ENCODE measurements around the gene ARSK.
"Not testable (repeated sequence)": the region's sequence is repeated elsewhere in the genome, so short reads cannot be mapped to it uniquely, and the experiment has no call there.

Gene ARSK

DNA sequence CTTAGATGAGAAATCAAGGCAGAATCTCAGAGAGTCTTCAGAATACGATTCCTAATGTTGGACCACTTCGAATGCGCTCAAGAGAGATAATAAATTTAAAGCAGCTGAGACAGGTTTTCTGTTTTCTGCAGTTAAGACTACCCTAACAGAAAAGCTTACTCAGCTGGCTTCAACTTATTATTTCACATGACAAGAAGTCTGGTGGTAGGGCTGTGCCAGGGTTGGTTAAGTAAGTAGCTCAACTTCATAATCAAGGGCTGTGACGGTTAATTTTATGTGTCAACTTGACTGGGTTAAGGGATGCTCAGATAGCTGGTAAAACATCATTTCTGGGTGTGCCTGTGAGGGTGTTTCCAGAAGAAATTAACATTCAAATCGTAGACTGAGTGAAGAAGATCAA, 68.8 kb downstream of the ARSK start:
- FAIRE-seq = no peak

DNA sequence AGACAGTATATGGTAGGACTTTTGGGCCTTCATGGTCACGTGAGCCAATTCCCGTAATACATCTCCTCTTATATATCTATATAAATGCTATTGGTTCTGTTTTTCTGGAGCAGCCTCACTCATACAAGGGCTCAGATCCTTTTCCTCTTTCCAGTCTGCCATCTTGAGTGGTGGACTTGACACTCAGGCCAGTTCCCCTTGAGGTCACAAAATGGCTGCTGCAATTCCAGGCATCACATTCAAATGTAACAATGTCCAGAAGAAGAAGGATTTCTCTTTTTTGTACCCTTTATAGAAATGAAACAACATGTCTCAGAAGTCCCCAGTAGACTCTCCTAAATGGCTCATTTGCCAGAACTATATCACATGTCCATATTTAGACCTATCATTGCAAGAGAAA, 69.5 kb downstream of the ARSK start:
- no peak for FAIRE-seq

DNA sequence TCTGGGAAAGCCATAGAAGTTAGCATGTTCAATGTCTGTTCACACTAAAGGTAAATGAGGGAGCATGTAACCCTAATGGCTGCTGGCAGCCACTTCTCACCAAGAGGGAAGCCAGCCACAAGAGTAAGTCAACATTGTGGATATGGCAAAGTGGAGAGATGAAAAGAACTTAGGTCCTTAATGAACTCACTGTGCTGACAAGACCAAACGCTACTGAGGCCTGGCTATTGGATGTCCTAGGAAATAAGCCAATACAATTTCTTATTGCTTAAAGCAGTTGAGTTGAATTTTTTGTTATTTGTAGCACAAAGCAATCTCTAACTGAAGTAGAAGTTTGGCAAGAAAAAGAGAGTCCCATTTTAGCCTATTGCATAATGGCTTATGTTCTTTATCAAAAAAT, 71.8 kb downstream of the ARSK start:
- no peak for FAIRE-seq

DNA sequence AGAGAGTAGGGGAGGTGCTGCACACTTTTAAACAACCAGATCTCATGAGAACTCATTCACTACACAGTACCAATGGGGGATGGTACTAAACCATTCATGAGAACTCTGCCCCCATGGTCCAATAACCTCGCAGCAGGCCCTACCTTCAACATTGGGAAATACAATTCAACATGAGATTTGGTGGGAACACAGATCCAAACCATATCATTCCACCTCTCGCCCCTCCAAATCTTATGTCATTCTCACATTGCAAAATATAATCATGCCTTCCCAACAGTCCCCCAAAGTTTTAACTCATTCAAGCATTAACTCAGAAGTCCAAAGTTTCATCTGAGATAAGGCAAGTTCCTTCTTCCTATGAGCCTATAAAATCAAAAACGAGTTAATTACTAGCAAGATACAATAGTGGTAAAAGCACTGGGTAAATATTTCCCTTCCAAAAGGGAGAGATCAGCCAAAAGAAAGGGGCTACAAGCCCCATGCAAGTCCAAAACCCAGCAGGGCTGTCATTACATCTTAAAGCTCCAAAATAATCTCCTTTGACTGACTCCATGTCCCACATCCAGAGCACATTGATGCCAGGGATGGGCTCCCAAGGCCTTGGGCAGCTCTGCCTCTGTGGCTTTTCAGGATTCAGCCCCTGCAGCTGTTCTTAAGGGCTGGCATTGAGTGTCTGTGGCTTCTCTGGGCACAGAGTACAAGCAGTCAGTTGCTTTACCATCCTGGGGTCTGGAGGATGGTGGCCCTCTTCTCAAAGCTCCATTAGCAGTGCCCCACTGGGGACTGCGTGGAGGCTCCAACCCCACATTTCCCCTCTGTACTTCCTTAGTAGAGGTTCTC, 73.3 kb downstream of the ARSK start:
- no peak for FAIRE-seq

DNA sequence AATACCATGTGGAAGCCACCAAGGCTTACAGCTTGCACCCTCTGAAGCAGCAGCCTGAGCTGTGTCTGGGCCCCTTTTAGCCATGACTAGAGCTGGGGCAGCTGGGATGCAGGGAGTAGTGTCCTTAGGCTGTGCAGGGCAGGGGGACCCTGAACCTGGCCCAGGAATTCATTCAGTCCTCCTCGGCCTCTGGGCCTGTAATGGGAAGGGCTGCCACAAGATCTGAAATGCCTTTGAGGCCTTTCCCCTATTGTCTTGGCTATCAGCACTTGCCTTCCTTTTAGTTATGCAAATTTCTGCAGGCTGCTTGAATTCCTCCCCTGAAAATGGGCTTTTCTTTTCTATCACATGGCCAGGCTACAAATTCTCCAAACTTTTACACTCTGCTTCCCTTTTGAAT, 74.0 kb downstream of the ARSK start:
- no peak for FAIRE-seq

DNA sequence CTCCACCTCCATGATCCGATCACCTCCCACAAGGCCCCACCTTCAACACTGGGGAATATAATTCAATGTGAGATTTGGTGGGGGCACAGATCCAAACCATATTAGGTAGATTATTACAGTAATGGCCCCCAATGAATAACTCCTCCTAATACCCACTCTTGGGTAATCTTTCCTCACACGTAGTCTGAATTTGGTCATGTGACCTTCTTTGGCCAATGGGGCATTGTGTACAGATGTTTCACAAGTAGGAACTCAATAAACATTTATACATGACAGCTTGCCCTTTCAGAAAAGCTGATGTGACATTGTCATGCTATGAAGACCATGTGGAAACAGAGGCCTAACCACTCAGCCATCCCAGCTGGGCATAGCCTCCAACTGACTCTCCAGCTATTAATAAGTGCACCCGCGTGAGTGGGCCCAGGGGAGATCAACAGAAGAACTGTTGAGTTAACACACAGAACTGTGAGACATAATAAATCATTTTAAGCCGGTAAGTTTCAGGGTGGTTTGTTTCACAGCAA, 75.6 kb downstream of the ARSK start:
- FAIRE-seq = no peak

DNA sequence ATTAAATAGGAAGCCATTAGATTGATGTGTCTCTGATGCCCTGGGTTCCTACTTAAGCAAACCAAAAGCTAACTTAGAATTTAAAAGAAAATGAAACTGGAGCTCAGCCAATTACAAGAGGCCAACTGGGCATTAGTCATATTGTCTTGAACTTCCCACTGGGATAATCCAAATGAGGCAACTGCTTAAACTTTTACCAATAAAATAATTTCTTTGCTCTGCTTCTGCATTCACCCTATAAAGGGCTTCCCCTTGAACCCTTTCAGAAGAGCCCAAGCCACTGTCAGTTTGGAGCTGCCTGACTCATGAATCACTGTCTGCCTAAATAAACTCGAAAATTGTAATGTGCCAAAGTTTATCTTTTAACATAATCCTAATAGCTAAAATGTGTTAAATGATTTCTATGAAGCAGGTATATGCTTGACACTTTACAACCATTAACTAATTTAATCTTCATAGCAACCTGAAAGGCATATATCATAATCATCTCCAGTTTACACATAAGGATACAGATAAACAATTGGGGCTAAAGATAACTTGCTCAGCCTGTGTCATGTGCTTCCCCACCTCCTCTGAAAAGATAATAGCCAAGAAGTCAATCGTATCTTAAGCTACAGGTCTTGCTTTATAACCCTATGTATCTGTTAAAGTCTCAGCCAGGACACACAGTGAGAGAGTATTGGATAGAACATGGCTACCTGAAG, 76.5 kb downstream of the ARSK start:
- no peak for FAIRE-seq

DNA sequence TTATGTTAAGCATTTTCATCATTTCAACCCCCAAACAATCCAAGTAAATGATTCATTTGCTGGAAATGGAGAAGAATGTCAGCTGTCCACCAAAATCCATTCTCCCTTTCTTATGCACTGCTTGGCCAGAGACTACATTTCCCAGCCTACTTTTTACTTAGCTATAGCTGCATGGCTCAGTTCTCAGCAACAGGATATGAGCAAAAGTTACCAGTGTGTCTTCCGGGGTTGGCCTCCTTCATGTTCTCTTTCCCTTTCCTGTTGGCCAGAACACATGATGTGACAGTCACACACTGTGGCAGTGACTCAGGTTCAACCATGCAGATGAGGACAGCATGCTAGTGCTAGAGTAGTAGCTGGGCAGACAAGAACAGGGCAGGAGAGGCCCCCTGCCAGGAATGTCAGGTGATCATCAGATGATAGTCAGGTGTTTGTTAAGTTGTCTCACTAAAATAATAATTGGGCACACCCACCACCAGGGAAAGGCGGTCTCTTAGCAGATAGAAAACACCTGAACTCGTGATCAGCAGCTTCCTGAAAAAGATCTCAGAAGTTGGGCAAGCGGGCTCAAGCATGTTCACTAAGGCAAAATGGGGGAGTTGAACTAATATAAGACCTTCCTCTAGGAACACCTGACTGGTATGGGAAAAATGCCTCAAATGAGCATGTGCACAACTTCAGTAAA, 77.2 kb downstream of the ARSK start:
- no peak for FAIRE-seq

DNA sequence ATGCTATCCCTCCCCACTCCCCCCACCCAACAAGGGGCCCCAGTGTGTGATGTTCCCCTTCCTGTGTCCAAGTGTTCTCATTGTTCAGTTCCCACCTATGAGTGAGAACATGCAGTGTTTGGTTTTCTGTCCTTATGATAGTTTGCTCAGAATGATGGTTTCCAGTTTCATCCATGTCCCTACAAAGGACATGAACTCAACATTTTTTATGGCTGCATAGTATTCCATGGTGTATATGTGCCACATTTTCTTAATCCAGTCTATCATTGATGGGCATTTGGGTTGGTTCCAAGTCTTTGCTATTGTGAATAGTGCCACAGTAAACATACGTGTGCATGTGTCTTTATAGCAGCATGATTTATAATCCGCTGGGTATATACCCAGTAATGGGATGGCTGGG, 78.0 kb downstream of the ARSK start:
- not testable (repeated sequence) for FAIRE-seq

DNA sequence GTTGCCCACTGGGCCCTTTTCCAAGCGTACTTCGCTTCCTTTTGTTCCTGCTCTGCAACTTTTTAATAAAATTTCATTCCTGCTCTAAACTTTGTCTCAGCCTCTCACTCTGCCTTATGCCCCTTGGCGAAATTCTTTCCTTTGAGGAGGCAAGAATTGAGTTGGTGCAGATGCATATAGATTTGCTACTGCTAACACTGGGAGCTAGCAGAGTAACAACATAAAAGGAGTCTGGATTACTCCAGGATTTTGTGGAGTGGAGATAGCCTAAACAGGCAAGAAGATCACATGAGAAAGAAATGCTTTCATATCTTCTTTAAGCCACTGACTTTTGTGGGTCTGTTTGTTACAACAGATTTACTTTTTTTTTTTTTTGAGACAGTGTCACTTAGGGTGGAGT, 78.8 kb downstream of the ARSK start:
- no peak for FAIRE-seq

DNA sequence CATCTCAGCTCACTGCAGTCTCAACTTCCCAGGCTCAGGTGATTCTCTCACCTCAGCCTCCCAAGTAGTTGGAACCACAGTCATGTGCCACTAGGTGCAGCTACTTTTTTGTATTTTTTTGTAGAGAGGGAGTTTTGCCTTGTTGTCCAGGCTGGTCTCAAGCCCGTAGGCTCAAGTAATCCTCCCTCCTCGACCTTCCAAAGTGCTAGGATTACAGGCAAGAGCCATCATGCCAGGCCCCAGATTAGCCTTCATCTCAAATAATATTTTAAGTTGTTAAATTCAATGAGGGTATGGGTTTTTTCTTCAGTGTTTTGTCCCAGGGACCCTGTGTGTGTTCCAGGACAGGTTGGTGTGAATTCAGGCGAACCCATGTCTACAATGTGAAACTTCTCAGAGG, 79.2 kb downstream of the ARSK start:
- no peak for FAIRE-seq

DNA sequence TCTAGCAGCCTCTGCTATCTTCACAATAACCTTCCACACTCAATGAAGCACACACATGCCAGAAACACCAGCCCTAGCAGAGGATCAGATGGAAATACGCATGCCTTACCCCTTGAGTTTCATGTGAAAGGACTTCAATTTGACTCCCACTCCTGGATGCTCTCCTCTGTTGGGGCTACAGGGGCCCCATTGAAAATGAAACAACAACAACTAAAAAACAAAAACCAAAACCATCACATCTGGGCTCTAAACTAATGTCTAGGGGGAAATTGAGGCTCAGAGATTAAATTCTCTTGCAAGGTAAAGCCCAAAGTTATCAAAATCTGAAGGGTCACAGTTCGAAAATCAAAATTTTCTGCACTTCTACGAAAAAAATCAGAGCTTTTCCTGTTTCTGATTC, 83.7 kb downstream of the ARSK start:
- no peak for FAIRE-seq

DNA sequence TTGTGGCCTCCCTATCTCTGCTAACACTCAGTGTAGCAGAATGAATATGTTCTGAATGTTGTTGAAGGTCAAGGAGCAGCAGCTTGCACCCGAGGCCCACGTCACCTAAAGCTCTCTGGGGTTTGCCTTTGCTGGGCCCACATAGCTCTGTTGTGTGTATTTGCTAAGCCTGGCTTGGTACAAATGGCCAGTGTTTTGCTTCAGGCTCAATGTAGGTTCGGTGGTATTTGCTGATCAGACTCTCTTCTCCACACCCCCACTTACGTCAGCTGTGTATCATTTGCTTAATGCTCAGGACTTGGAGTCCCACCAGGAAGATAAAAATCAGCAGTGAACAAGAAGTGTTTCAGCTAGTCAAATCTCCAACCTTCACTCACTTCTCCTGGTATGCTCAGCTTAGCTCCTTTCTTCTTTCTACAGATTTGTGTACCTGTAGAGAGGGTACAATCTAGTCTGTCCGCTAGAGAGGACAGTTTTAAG, 86.9 kb downstream of the ARSK start:
- no peak for FAIRE-seq

DNA sequence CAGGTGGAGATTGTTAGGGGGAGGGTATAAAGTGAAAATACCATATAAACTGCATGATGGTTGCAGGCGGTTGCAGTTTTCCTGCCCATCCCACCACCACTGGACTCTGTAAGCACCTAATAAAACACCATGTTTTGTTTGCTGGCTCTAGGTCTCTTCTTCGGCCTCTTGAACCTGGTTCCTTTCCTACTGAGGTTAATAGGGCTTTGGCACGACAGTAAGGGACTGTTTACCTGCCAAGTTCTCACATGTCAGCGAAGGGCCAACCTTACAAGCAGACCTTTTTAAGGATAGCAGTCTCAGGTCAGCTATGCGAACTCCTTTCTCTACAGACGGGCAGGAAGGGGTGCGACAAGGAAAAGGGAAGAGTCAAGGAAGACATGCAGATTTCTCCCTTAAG, 88.3 kb downstream of the ARSK start:
- FAIRE-seq = no peak

DNA sequence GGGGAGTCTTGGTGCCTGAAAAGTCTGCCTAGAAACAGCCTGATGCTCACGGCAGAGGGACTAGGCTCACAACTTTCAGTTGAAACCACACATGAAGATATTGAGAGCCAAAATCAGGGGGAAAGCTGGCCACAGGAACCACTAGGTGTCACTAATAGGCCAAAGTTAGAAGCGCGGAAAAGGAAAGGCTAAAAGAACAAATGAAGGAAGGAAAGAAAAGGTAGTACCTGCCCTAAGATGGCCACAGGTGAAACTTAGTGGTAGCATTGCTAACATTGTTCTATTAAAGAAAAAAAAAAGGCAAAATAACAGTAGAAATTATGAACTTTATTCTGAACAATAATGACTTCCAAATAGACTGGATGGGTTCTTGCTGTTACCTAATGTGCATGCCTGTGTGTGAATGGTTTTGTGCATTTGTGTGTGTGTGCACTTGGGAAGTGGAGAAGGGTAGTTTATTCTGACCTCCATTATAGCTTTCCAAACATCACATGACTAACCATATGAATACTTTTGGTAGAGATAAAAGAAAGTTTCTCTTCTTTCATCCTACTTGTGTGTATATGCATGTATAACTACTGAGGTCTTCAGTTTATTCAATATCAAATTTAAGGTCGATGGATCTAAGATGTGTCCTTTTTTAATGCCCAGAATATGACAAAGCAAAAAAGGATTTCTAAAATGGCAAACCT, 89.6 kb downstream of the ARSK start:
- FAIRE-seq = peak; percentile 54

DNA sequence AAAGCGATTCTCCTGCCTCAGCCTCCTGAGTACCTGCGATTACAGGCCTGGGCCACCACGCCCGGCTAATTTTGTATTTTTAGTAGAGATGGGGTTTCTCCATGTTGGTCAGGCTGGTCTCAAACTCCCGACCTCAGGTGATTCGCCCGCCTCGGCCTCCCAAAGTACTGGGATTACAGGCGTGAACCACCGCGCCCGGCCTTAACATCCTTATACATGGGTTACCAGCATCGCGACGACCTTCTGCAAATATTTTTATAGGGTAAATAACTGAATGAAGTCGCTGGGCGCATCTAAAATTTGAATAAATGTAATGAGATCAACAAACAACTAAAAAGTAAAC, 91.3 kb downstream of the ARSK start:
- not testable (repeated sequence) for FAIRE-seq

DNA sequence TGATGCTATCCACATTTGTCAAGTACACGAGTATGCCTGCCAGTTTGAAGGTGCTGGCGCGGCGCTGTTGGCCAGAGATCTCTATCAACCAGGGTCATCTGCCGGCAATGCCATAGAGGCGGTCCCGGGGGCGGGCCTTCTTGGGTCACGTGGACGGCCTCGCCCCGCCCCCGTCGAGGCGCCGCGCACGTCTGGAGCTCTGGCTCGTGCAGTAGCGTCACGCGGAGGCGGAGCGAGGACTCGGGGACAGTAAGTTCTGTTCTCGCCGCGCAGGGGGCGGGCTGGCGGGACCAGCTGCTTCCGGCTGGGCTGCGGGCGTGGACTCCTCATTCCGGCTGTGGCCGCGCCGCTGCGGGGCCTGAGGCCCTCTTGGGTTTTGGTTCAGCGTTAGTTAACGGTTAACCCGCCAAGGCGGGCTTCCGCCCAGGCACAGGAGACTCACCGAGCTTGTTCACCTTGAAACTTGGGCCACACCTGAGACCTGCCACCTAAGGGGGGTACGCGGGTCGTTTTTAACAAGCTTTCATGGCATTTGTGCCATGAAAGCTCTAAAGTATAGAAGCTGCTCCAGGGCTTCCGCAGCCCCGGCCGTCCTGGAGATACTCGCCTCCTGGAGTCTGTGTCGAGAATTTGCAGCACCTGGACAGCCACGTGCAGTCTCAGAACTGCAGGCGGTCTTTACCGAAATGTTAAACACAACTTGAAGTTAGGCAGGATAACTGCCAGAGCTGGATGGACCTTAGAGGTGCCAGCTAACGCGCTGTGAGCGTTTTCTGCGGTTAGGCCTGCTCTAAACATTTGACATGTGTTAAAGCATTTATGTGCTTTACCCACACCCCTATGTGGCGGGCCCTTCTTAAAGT, 91.9 kb downstream of the ARSK start, which contains the start of gene RFESD:
TSS of gene RFESD (plus strand) at position 209 of the 863 bp plus-strand sequence. CDS start 5,495 bp downstream, outside the sequence.
- FAIRE-seq = peak; percentile 60

DNA sequence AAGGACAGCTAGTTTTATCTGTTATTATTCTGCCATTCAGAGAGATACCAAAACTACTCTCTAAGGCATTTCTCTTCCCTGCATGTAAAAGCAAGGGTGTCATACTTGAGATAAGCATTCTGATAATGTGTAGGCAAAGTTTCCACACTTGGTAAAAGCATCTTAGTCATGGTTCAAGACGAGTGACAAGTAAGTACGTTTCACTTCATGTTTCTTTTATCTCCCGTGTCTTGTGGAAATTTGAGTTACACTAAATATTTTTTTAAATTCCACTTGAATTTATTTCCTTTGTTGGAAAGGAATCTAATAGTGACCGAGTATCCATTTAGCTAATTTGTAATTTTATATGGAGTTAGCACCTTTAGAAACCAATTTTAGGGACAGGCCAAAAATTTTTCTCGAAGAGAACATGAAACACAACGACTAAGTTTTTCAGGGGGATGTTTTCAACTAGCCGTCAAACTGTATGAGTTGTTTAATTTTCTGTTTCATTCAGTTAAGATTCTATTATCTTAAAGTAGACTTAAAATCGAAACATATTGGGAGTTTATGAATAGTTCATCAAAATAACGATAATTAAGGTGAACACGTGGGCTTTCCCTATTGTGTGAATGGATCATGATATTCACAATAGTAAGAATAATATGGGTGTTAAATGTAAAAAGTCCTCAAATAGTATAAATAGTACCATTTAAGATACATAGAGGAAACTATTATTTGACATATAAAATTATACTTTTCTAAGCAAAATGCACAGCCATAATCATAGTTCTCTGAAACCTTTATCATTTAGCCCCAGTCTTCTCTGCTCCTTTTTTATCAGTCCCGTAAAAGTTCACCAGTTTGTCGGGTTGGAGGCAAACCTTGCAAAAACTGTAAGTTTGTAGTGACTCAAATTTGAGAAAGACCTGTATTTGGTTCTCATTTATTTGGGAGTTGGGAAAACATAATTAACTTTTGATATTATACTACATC, 93.3 kb downstream of the ARSK start:
- no peak for FAIRE-seq

DNA sequence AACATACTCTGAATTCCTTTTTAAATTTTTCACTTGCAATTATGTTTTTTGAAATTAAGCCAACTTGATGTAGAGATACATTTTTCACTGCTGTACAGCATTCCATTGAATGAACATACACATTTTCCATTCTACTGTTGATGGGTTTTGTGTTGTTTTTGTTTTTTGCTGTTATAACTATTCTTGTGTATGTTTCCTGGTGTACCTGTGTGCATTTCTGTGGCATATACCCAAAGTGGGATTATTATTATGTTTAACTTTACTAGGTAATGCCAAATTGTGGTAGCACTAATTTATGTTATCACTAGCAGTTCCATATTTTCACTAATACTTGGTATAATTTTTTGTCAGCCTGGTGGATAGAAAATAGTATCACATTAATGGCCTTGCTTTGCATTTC, 94.4 kb downstream of the ARSK start:
- FAIRE-seq = no peak

DNA sequence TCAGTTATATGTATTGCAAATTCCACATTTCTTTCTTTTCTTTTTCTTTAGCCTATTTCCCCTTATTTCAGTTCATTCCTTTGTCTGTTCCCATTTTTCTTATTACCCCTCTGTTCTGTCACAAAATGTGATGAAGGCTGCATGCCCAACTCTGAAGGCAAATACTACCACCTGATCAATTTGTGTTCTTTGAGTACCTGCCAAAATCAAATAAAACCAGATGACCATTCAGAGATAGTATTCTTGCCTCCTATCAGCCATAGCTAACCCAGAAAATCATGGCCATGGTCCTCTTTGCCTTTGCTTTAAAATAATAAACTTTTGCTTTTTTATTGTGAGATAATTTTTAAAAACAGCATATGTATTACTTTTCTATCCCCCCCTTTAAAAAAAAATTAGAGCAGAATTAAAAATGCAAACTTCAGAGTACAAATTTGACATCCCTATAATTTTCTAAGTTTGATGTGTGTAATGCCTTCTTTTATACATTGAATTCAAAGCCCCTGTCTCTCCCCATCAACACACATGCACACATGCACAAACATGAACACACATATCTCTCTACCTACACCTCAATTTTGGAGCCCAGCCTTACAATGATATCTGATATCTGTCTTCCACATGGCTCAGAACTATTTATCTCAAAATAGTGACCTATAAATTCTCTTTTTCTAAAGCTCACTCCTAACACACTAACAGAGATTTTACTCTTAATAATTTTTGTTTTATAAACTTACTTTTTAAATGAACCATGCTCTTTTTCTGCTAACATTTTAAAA, 95.1 kb downstream of the ARSK start:
- FAIRE-seq = no peak
